CD4-positive, alpha-beta T cell treated with Interleukin-6 for 4 hours (primary cell): Measurements from ENCODE around the gene ZNF74.
"Not testable (repeated sequence)": the region's sequence is repeated elsewhere in the genome, so short reads cannot be mapped to it uniquely, and the experiment has no call there.

ENCODE experiments used
- DNase-seq: peaks from one replicate; pipeline ENCODE4 v3.0.0-alpha.2; 2020; ENCODE audit warnings: mixed read lengths

Gene ZNF74

GRCh38 chr22:20393705-20394476, at the start of gene ZNF74:
ZNF74 (plus strand) TSS chr22:20394151; CDS start chr22:20394629, 478 bp downstream.
- peak; percentile 89 for DNase-seq

GRCh38 chr22:20346553-20346952, 47.4 kb upstream of the ZNF74 start:
- not testable (repeated sequence) for DNase-seq

GRCh38 chr22:20352536-20352935, 41.4 kb upstream of the ZNF74 start:
- not testable (repeated sequence) for DNase-seq

- DNase-seq = no peak
These were observed 39.5 kb upstream of the ZNF74 start for GRCh38 chr22:20354238-20354975.

- DNase-seq = not testable (repeated sequence)
These were observed 37.9 kb upstream of the ZNF74 start for GRCh38 chr22:20355939-20356636.

- not testable (repeated sequence) for DNase-seq
These were observed 37.0 kb upstream of the ZNF74 start for GRCh38 chr22:20356906-20357305.

GRCh38 chr22:20357967-20358366, 36.0 kb upstream of the ZNF74 start:
- DNase-seq = not testable (repeated sequence)

- DNase-seq = not testable (repeated sequence)
These were observed 35.3 kb upstream of the ZNF74 start for GRCh38 chr22:20358503-20359239.

- not testable (repeated sequence) for DNase-seq
These were observed 33.7 kb upstream of the ZNF74 start for GRCh38 chr22:20360261-20360660.

GRCh38 chr22:20360866-20361751, 32.8 kb upstream of the ZNF74 start:
- DNase-seq = not testable (repeated sequence)

- DNase-seq = not testable (repeated sequence)
These were observed 32.2 kb upstream of the ZNF74 start for GRCh38 chr22:20361752-20362229.

GRCh38 chr22:20362403-20362802, 31.5 kb upstream of the ZNF74 start:
- not testable (repeated sequence) for DNase-seq

GRCh38 chr22:20364335-20365260, 29.4 kb upstream of the ZNF74 start:
- DNase-seq = peak; percentile 8

- DNase-seq = not testable (repeated sequence)
These were observed 27.1 kb upstream of the ZNF74 start for GRCh38 chr22:20366841-20367240.

- DNase-seq = not testable (repeated sequence)
These were observed 25.1 kb upstream of the ZNF74 start for GRCh38 chr22:20368875-20369274.

GRCh38 chr22:20371687-20372086, 22.3 kb upstream of the ZNF74 start:
- DNase-seq = not testable (repeated sequence)

- DNase-seq = not testable (repeated sequence)
These were observed 21.5 kb upstream of the ZNF74 start for GRCh38 chr22:20372406-20372854.

- not testable (repeated sequence) for DNase-seq
These were observed 20.7 kb upstream of the ZNF74 start for GRCh38 chr22:20373195-20373706.

- DNase-seq = not testable (repeated sequence)
These were observed 19.8 kb upstream of the ZNF74 start for GRCh38 chr22:20374130-20374529.

GRCh38 chr22:20376281-20376680, 17.7 kb upstream of the ZNF74 start:
- DNase-seq = not testable (repeated sequence)
